Measurements from ENCODE around the gene AHCTF1.

GRCh38 chr1:246930830-246931548 is 759 bp downstream of the AHCTF1 start:
- TF ChIP-seq CTCF (IDR thresholded peaks at IDR 0.05) (peak; percentile 10; the same call in 1 of the 2 replicates), ZFX (IDR thresholded peaks at IDR 0.05; ENCODE audit: borderline replicate concordance) (no peak)

All from 22Rv1 (cell line).